ENCODE results near the gene MEIS1. TPM values are rescaled to one million over a fixed set of nuclear protein-coding genes. Genes with fewer than 3 reads are reported as not detected.

Gene MEIS1
- total RNA-seq, 1 experiment from 2014 or later, result 0.66 TPM

DNA sequence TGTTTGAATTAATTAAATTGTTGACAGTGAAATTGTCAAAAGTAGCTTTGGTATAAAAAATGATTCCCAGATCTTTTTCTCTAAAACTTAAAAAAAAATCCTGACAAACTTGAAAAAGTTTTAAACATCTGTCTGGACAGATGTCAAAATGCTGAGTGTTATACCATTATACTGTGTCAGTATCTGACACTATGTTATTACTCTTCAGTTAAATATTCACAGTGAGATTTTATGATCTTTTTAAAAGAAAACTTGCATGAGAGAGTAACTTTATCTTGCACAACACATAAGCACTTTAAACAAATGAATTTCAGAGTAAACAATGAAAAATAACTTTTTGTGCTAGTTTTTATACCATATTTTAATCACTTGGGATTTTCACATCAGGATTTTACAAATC lies 167.4 kb downstream of the MEIS1 start:
- H2AK5ac ChIP-seq (ENCODE audit: insufficient read length, low read length), result no peak overlapping the region
- no peak overlapping the region for H2BK5ac ChIP-seq (ENCODE audit: insufficient read length, low read length)
- H3K9me3 Mint-ChIP-seq, result peaks cover 9 to 17% of the 10 kb centered on the region in 2 experiments

More for the DNA sequence above, 167.4 kb downstream of the MEIS1 start:
- H2BK12ac ChIP-seq (ENCODE audit: insufficient read length, low read depth, low read length), result no peak overlapping the region
- Mint-ChIP-seq H3K27me3 (ENCODE audit: low read depth) (peaks cover 11% of the 10 kb centered on the region), H3K4me3 (no peak overlapping the region), H3K4me1 (0 out of 4 replicates have a peak, but pooled peaks cover 0 to under 1% of the 10 kb centered on the region in 2 experiments), H3K36me3 (ENCODE audit: insufficient read depth in 1 of 3, low read depth in 3 of 3) (peaks cover 0 to 11% (median 1%) of the 10 kb centered on the region in 3 experiments; a peak in 4 of 7 replicates), H3K27ac (no peak overlapping the region)
- no peaks in the 10 kb centered on the region for H3K79me1 ChIP-seq (ENCODE audit: insufficient read depth, low read depth, low read length, poor library complexity, severe bottlenecking)
- no peaks in the 10 kb centered on the region for H3K27me3 ChIP-seq (ENCODE audit: insufficient read depth, low read length)
- H2BK20ac ChIP-seq (ENCODE audit: low read depth, low read length, poor library complexity, severe bottlenecking), result no peak overlapping the region
- H3K18ac ChIP-seq (ENCODE audit: insufficient read length, low read depth, low read length), result no peak overlapping the region
- H3K56ac ChIP-seq (ENCODE audit: insufficient read length, low read depth, low read length), result no peak overlapping the region
- H4K5ac ChIP-seq (ENCODE audit: insufficient read length, low read depth, low read length), result no peak overlapping the region
- no peak overlapping the region for H3K27ac ChIP-seq (ENCODE audit: insufficient read length, low read depth, low read length)
- H4K8ac ChIP-seq (replicated peaks; ENCODE audit: insufficient read length, low read depth, low read length), result no peak overlapping the region
- H3T11ph ChIP-seq (ENCODE audit: low read length), result no peak overlapping the region
- no peak overlapping the region for H2AFZ ChIP-seq (ENCODE audit: low read length)
- DNase-seq, result no peak
- no peaks in the 10 kb centered on the region for H3K23me2 ChIP-seq (ENCODE audit: insufficient read length, low read depth, low read length, poor library complexity, severe bottlenecking)
- no peak overlapping the region for H2BK15ac ChIP-seq (ENCODE audit: low read depth, low read length)
- no peak for TF ChIP-seq CTCF (conservative IDR thresholded peaks at IDR 0.05)
- no peak overlapping the region for H2BK120ac ChIP-seq (ENCODE audit: low read depth, low read length, poor library complexity, severe bottlenecking)
- H3K4me2 ChIP-seq (ENCODE audit: insufficient read depth, insufficient read length, low read length), result no peak overlapping the region
- no peaks in the 10 kb centered on the region for H3K79me2 ChIP-seq (ENCODE audit: insufficient read depth, low read length)
- no peaks in the 10 kb centered on the region for H4K20me1 ChIP-seq (ENCODE audit: control insufficient read depth, insufficient read depth, insufficient read length)
- no peaks in the 10 kb centered on the region for H3K4me1 ChIP-seq (ENCODE audit: insufficient read depth, low read length)
- no peak overlapping the region for H3K9ac ChIP-seq (ENCODE audit: extremely low read depth, insufficient read length, low read length)
- no peak overlapping the region for H3K4ac ChIP-seq (ENCODE audit: low read depth, low read length)
- H4K91ac ChIP-seq (ENCODE audit: insufficient read length, low read depth, low read length), result no peak overlapping the region
- no peak overlapping the region for H3K23ac ChIP-seq (ENCODE audit: insufficient read length, low read depth, low read length)
- H3K9me3 ChIP-seq (ENCODE audit: control insufficient read depth, low read depth, low read length), result no peaks in the 10 kb centered on the region
- H3K14ac ChIP-seq (ENCODE audit: insufficient read depth, low read length), result no peak overlapping the region

Measured in H9 (cell line).